ENCODE results near the gene TSPEAR. TPM values are rescaled to one million over a fixed set of nuclear protein-coding genes. Genes with fewer than 3 reads are reported as not detected.

TSPEAR gene
- total RNA-seq, 2 experiments from 2014 or later, result not detected

- Mint-ChIP-seq H3K27ac (no peak overlapping the region), H3K9me3 (no peaks in the 10 kb centered on the region), H3K27me3 (no peaks in the 10 kb centered on the region), H3K4me1 (ENCODE audit: low read depth) (no peaks in the 10 kb centered on the region), H3K36me3 (ENCODE audit: low read depth) (no peaks in the 10 kb centered on the region), H3K4me3 (no peak overlapping the region)
- intact Hi-C loops (cut with micrococcal nuclease), result loop anchor here (10.0 kb wide), 1 partner anchor 228 kb away; no protein-coding TSS in a partner anchor
- DNase-seq, result no peak
- no peak for ATAC-seq
- CTCF ChIA-PET, result interaction anchor here (1.3 to 1.4 kb wide), 2 partner anchors 225 to 277 kb away, joined by 6 read pairs; no protein-coding TSS in a partner anchor
- POLR2A ChIA-PET, result no interaction called here
- TF ChIP-seq CTCF (IDR thresholded peaks at IDR 0.05), result no peak
Observed at GRCh38 chr21:44516342-44516741, 195.0 kb downstream of the TSPEAR start.

GRCh38 chr21:44515359-44516165 lies 195.8 kb downstream of the TSPEAR start:
- TF ChIP-seq CTCF (IDR thresholded peaks at IDR 0.05), result no peak
- no peak for ATAC-seq
- ChIA-PET POLR2A (no interaction called here), CTCF (interaction anchor here (1.3 to 1.4 kb wide), 2 partner anchors 226 to 278 kb away, joined by 6 read pairs; no protein-coding TSS in a partner anchor)
- Mint-ChIP-seq H3K9me3 (no peaks in the 10 kb centered on the region), H3K4me1 (ENCODE audit: low read depth) (peaks cover 4% of the 10 kb centered on the region), H3K36me3 (ENCODE audit: low read depth) (no peaks in the 10 kb centered on the region), H3K27ac (no peak overlapping the region), H3K4me3 (no peak overlapping the region), H3K27me3 (no peaks in the 10 kb centered on the region)
- intact Hi-C loops (cut with micrococcal nuclease), result loop anchor here (10.0 kb wide), 1 partner anchor 229 kb away; no protein-coding TSS in a partner anchor
- no peak for DNase-seq

- POLR2A ChIA-PET, result no interaction called here
Observed at GRCh38 chr21:44514746-44515358, 196.5 kb downstream of the TSPEAR start.

GRCh38 chr21:44514218-44514520 lies 197.2 kb downstream of the TSPEAR start:
- ChIA-PET POLR2A (no interaction called here), CTCF (interaction anchor here (0.7 to 1.3 kb wide), 3 partner anchors 34 to 279 kb away, joined by 3 read pairs; no protein-coding TSS in a partner anchor)
- Mint-ChIP-seq H3K27ac (no peak overlapping the region), H3K4me3 (no peak overlapping the region), H3K9me3 (no peaks in the 10 kb centered on the region), H3K36me3 (ENCODE audit: low read depth) (no peaks in the 10 kb centered on the region), H3K27me3 (no peaks in the 10 kb centered on the region), H3K4me1 (ENCODE audit: low read depth) (peaks cover 4% of the 10 kb centered on the region)
- DNase-seq, result no peak
- no peak for ATAC-seq
- intact Hi-C loops (cut with micrococcal nuclease), result loop anchor here (5.0 to 10.0 kb wide), 2 partner anchors 231 to 278 kb away; no protein-coding TSS in a partner anchor
- TF ChIP-seq CTCF (IDR thresholded peaks at IDR 0.05), result no peak

More at GRCh38 chr21:44514746-44515358, 196.5 kb downstream of the TSPEAR start:
- TF ChIP-seq CTCF (IDR thresholded peaks at IDR 0.05), result no peak
- intact Hi-C loops (cut with micrococcal nuclease), result loop anchor here (5.0 to 10.0 kb wide), 2 partner anchors 230 to 277 kb away; no protein-coding TSS in a partner anchor
- peaks cover 4% of the 10 kb centered on the region for H3K4me1 Mint-ChIP-seq (ENCODE audit: low read depth)
- CTCF ChIA-PET, result interaction anchor here (0.7 to 1.2 kb wide), 2 partner anchors 35 to 279 kb away, joined by 3 read pairs; no protein-coding TSS in a partner anchor
- no peak for DNase-seq
- no peak overlapping the region for H3K4me3 Mint-ChIP-seq
- H3K27ac Mint-ChIP-seq, result no peak overlapping the region
- no peaks in the 10 kb centered on the region for H3K9me3 Mint-ChIP-seq
- no peak for ATAC-seq
- no peaks in the 10 kb centered on the region for H3K27me3 Mint-ChIP-seq
- no peaks in the 10 kb centered on the region for H3K36me3 Mint-ChIP-seq (ENCODE audit: low read depth)
